GM18508 (cell line): ENCODE results near the gene ZDHHC11B.

Experiments
- ATAC-seq: cut with Tn5 transposase; IDR thresholded peaks from one replicate; pipeline ENCODE4 v1.9.1; 2021; ENCODE audit warnings: moderate number of reproducible peaks; ENCODE audit not compliant: insufficient read depth, unreplicated experiment

The ZDHHC11B gene

DNA sequence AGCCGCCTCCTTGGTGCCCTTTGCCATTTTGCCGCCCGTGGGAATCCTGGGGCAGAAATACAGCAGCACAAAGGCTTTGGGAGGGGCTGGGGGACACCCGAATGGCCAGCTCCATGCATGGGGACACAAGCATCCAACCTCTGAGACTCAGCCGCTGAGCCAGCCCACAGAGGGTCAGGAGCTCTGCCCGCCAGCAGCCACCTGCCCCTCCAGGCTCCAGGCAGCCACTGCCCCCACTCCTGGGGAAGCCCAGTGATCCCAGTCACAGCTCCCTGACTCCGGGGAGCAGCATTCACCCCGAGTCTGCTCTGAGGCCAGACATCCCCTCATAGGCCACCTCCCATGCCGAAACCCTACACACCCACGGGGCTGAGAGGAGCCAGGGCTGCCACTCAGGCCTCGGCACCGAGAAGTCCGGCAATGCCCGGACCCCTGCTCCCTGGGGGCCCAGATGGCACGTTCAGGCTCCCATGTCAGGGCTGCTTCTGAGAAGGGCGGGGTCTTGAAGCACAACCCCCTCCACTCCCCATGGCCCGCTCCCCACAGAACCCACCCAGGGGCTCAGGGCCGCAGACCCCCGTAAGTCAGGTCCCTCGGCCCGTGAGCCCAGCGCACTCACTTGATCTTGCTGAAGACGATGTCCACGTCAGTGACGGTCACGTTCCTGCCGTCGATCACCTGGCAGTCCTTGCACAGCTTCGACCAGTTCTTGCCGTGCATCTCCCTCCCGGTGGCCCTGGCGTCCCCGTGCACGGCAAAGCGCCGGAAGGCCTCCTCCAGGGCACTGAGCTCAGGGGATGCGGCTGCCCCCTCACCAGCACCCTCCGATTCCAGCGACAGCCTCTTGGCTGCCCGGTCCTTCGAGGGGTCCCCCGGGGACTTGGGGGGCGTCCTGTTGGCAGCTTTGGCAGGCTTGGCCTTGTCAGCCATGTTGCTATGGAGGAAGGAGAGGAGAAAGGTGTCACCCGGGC lies 107.1 kb downstream of the ZDHHC11B start:
- no peak for ATAC-seq

DNA sequence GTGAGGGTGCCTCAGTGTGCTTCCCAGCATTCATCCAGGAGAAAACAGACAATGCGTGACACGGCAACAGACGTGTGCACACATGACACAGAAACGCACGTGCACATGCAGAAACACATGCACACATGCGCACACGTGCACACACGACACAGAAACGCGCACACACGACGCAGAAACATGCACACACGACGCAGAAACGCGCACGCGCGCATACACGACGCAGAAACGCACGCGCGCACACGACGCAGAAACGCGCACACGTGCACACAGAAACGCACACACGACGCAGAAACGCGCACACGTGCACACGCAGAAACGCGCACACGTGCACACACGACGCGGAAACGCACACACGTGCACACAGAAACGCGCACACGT lies 107.8 kb downstream of the ZDHHC11B start:
- ATAC-seq: no peak

DNA sequence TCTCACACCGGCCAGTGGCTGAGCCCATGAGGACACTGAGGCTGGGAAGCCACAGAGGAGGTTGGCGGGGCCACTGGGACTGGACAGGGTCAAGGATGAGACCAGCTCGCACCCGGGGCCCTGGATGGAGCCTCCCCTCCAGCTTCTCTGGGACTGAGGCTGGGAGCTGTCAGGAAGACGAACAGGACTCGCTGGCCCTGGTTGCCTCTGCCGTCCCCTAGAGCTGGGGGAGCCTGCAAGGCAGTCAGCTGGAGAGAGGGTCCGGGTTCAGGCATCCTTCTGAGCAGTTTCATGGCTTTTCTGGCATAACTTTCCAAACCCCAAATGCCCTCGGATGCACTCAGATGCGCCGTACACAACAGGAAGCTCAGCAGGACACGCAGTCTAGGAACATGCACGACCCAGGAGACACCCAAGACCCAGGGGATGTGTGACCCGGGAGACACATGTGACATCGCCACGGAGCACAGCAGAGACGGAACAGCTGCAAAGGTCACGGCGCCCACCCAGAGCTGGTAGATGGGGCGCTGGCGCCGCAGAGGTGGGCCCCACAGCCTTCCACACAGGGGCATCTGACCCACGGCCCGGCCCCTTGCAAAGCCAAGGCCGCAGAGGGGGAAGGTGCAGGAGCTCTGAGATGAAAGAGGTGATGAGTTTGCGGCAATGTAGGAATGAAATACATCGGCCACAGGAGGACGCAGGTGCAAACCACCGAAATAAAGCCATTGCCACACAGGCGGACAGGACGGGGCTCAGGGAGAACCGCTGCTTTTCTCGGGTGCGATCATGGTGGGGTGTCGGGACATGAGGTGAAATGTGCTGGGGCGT lies 108.4 kb downstream of the ZDHHC11B start:
- ATAC-seq: no peak

DNA sequence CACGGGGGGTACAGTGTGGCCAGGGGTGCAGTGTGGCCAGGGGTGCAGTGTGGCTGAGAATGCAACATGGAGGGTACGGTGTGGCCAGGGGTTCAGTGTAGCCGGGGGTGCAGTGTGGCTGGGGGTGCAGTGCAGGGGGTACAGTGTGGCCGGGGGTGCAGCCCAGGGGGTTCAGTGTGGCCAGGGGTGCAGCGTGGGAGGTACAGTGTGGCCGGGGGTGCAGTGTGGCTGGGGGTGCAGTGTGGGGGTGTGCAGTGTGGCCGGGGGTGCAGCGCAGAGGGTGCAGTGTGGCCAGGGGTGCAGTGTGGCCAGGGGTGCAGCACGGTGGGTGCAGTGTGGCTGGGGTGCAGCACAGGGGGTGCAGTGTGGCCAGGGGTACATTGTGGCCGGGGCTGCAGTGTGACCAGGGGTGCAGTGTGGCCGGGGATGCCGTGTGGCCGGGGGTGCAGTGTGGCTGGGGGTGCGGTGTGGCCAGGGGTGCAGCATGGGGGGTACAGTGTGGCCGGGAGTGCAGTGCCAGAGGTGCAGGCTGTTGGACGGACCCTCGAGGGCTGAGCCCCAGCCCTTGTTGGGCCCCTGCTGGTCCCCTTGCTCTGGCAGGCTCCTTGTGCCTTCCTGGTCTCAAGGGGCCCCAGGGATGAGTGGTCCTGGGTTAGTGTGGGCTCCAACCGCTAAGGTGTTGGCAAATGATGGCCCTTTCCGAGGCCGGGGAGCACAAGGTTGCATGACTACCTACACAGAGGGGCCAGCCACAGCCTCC lies 109.2 kb downstream of the ZDHHC11B start:
- ATAC-seq: no peak

DNA sequence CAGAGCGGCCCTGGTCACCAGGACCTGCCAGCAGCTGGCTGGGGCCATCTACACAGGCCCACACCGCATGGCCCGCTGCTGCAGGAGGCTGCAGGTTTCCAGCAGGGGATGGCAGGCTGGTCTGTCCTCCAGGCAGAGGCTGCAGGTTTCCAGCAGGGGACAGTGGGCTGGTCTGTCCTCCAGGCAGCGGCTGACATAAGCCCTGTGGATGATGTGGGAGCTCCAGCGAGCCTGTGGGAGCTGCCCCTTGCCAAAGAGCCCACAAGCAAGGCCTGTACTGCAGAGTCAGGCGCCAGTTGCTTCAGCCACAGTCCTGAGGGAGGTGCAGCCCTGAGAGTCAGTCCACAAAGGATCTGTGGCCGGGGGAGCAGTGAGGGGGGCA lies 109.9 kb downstream of the ZDHHC11B start:
- no peak for ATAC-seq

DNA sequence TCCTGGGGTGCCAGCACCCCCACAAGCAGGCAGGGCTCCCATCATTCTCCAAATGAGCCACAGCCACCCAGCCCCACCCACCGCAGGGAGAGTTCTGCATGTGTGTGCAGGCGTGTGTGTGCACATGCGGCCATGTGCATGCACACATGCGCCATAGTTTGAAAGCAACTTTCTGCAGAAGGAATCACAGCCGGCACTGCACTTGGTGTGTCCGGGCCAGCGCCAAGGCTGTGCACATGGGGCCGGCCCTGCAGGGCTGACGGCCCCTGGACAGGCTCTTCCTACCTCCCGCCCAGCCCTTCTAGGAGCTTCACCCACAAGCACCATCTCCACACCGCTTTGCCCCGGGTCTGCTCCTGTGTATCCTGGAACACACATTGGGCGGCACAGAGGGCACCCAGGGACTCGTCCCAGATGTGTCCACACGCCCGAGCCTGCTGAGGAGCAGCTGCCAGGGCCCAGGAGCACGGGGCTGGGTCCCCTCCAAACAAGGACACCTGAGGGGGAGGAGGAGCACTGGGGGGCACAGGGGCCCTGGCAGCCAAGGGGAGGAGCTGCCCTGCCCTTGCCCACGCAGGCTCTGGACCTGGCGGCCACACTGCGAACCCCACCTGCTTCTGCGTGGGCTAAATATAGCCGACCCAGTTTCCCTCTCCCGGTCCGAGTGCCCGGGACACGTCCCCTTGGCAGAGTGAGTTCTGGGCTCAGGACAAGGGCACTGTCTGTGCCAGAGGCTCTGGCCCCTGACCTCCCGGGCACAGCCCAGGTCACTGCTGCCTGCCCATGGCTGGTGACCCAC lies 110.5 kb downstream of the ZDHHC11B start:
- ATAC-seq: no peak

DNA sequence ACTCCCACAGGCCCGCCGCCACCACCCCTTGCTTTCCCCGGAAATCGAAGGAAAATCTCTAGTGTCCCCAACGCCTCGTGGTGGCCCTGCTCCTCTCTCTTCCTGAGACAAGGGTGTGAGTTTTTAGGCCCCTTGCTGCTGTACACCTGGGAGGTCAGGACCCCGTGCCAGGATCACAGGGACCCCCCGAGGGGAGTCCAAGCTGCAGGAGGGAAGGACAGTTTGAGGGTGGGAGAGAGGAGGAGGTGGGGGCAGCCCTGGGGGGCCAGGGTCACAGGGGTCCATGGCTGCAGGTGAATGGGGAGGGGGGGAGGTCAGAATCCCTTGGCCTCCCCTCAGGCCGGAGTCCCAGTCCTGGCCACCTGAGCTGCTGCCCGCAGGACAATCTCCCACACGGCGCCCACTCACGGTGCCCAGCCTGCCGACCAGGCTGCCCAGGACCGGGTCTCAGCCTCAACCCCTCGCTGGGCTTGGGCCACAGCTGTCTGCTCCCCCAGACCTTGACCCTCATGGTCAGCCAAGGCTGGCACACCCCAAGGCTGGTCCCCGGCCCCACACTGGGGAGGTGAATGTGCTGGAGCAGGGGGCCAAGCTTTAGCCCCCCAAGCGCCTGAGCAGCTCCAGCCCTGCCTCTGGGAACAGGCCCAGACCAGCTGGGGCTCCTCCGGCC lies 111.2 kb downstream of the ZDHHC11B start:
- no peak for ATAC-seq

DNA sequence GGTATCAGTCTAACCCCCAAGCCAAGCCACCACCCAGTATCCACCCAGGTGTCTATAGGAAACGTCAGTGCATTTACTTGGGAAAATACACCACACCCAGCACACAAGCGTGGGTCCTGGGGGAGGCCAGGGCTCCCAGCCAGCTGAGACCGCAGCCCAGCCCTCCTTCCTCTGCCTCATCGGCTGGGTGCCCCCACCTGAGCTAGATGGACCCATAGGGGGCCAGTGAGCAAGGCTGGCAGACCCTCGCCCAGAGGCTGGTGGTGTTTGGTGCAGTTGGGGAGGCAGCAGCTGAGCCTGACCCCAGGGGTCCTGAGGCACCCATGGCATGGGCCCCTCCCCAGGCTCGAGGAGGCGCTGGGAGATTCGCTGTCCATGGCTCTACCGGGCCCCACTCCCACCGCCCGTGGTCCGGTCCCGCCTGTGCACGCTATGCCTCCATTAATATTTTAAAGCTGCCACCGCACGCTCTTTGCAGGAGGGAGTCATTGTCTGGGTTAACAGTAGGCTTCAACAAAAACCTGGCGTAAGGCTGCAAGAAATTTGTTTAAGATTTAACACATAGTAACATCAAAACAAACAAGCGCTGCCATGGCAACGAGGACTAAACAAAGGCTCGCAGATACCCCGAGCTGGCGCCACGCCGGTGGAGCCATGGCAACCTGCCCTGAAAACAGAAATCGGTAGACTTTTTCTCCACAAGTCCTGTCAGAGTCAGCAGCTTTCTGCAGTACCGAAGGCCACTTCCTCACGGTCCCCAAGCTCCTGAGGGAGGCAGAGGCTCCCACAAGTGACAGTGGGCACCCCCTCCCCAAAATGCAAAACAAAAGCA lies 112.0 kb downstream of the ZDHHC11B start:
- ATAC-seq: no peak

DNA sequence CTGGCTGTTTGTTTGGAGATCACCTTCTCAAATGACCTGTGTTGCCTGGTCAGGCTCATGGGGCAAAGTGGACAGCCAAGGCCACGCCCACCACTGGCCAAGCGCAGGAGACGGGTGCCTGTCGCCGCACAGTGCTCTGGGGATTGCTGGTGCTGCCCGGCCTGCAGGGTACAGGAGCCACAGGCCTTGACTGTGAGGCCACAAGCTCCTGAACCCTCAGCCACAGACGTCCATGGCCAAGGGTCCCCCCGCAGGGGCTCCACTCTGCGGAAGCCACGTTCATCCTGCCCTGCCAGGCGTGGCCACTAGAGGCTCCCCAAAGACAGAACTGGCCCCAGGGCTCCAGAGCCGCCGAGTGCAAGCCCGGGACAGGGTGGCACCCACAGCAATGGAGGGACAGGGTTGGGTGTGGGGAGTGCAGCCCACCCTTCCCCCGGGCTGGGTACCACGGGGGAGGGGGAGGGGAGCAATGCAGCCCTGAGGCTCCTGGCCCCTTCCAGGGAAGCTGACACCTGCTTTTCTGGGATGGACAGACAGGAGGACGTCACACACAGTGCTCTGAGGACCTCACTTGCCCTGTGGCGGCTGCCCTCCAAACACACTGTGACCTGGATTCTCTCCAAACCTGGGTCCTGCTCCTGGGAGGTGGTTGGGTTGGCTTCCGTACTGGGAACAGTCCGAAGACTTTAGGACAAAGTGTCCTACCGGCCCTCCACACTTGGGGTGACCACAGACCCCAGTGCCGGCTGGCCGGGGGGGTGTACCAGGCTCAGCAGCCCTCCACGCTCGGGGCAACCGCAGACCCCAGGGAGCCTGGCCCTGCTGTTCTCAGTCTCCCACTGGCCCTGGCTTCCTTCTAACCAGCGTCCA lies 112.8 kb downstream of the ZDHHC11B start:
- no peak for ATAC-seq

DNA sequence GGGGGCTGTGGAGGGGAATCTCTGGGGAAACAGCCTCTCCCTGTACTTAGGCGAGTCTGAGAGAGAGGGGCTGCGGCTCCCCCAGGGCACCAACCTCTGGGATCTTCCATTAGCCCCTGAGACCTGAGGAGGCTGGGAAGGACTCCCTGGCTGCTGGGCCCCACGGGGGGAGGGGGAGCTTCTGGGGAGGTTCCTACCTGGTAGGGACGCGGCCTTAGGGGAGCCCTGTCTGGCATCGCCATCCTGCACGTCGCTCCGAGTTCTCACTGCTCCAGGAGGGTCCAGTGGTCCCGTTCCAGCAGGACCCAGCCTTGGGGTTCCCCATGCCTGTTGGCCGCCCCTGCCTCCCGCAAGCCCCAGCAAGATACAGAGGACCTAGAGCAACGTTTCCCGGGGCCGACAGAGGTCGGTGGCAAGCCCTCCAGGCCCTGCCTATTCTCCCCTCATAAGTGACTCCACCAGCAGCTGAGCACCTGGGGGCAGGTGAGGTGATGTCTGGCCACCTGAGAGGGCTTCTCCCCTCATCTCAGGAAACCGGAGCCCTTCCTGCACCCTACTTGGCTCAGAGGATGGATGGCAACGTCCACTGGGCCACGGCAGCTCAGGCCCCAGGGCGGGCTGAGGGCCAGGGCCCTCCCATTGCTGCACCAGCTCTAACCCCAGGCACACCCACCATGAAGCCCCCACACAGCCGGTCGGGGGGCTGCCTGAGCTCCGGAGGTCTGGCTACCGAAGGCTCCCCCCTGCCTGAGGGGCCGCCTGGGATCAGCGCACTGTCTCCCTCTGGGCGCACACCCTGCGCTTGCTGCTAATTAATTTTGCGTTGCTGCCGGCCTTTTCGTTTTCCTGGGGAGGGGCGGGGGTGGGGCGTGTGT lies 113.9 kb downstream of the ZDHHC11B start:
- no peak for ATAC-seq

DNA sequence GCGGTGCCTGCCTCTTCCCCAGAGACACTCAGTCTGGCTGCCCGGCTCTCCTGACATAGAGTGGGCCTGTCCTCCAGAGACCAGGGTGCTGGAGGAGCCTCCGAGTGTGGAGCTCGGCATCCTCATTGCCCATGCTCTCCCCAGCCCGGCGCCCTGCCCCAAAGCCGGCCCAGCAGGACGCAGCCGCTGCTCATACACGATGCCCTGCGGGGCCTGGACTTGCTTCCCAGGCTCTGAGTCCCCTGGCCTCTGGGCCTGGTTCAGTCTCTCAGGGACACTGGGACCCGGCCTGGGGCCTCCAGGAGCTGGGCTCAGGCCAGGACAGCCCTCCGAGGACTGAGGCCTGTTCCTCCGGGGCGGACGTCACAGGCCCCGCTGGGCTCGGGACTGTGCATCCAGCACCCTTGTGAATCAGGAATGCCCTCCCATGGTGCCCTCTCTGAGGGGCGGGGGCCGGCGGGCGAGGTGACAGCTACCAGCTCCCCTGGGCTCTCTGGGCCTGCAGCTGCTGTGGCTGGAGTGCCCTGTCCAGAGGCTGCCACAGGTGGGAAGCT lies 114.6 kb downstream of the ZDHHC11B start:
- no peak for ATAC-seq

DNA sequence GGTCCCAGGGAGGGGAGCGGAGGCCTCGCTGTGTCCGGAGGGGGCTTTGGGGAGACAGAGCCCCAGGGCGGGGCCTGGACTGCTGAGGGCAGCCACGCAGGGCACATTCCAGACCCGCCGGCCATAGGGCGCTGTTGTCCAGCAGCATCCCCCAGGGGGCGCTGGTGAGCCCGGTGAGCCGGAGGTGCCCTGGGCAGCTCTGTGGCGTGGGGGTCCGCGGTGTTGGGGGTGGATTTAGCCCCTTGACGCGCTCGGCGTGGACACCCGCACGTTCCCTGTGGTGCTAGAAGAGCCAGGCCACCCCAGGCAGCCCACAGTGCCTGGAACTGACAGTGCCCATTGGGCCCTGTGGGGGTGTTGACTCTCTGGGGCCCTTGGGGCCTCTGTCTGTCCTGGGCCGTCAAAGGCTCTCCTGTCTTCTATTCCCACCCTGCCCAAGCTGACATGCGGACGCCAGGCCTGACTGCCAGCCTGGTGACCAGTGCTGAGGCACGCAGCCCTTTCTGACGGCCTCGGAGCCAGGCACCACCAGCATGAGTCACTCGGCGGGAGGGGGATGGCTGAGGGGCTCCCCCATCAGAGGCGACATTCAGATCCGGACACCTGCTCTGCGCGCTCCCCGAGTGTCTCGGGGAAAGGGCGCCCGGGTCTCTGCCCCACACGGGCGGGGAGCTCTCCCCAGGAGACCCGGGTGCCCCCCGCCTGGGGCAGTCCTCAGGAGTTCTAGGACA lies 115.3 kb downstream of the ZDHHC11B start:
- ATAC-seq: no peak

DNA sequence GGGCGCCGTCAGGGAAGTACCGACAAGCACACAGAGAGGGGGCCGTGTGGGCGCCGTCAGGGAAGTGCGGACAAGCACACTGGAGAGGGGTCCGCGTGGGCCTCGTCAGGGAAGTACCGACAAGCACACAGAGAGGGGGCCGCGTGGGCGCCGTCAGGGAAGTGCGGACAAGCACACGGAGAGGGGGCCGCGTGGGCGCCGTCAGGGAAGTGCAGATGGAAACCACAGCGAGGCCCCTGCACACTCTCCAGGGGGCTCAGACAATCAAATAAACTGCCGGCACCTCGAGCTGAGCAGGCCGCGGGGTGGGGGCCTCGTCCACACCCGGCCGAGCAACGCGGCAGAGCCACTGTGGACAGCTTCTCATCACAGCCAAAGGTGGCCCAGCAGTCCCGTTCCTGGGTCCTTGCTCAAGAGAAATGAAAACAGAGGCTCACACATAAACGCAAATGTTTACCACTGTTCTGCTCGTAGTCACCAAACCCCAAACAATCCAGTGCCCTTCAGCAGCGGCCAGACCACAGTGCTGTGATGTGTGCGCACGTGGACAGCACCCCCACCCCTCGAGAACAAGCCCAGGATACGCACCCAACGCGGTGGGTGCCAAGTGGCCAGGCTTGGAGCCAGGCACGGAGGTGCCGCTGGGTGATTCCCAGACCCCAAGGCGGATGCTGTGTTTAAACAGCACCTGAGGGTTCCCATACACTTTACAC lies 116.1 kb downstream of the ZDHHC11B start:
- no peak for ATAC-seq

DNA sequence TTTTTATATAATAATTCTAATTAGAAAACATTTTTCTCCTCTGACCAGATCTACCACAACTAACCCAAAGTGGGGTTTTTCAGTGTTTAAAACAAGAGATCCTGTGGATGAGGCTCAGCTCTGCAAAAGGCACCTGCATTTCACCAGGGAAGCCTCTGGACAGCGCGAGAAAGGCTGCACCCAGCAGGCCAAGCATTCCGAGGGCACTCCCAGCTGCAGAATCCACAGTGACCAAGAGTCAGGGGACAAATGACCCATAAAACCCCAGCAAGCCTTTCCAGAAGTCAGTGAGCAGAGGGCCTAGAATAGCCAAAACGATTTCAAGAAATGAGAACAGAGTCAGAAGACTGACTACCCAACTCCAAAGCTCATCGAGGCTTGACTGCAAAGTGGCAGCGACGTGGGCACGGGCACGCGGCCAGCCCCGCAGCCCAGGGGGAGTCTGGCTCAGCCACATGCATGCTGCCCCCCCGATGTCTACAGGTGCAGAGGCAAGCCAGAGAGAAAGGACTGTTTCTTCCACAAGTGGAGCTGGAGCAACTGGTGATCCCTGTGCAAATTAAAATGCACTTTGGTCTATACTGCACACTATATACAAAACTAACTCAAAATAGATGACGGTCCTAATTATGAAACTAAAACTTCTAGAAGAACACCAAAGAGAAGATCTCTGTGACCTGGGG lies 117.6 kb downstream of the ZDHHC11B start:
- ATAC-seq: no peak
